ENCODE results near the gene CHD9.

The CHD9 gene

GRCh38 chr16:53219795-53220454, 165.1 kb downstream of the CHD9 start:
- Histone ChIP-seq H2AFZ (ENCODE audit: low read length) (no peak overlapping the region), H4K20me1 (ENCODE audit: insufficient read depth, low read length, poor library complexity, severe bottlenecking) (peaks cover 89% of the 10 kb centered on the region), H3K9me3 (ENCODE audit: insufficient read depth, low read depth, low read length) (no peaks in the 10 kb centered on the region), H3K4me2 (ENCODE audit: low read depth, low read length, poor library complexity, severe bottlenecking) (peak overlapping the region; percentile 56), H3K36me3 (ENCODE audit: insufficient read depth, low read length) (peaks cover 28% of the 10 kb centered on the region), H3K9me2 (replicated peaks; ENCODE audit: low read depth, low read length) (no peaks in the 10 kb centered on the region), H3K4me1 (ENCODE audit: insufficient read depth, low read length, poor library complexity, severe bottlenecking) (peaks cover 52% of the 10 kb centered on the region), H3K4me3 (ENCODE audit: low read length, poor library complexity, severe bottlenecking) (peak overlapping the region; percentile 27), H3K9ac (ENCODE audit: low read depth, low read length, poor library complexity, severe bottlenecking) (peak overlapping the region; percentile 4), H3F3A (ENCODE audit: low read depth) (no peaks in the 10 kb centered on the region; the same call in 1 of the 2 replicates), H3K27me3 (ENCODE audit: insufficient read depth, low read length, poor library complexity, severe bottlenecking) (no peaks in the 10 kb centered on the region), H3K79me2 (ENCODE audit: insufficient read depth, low read length) (peaks cover 97% of the 10 kb centered on the region)
- no peak for TF ChIP-seq CTCF (conservative IDR thresholded peaks at IDR 0.05; ENCODE audit: low read length)
- no peak for TF ChIP-seq EZH2phosphoT487 (IDR thresholded peaks at IDR 0.05; ENCODE audit: borderline replicate concordance)

GRCh38 chr16:53220585-53220984, 165.8 kb downstream of the CHD9 start:
- Histone ChIP-seq H3K9ac (ENCODE audit: low read depth, low read length, poor library complexity, severe bottlenecking) (peak overlapping the region; percentile 1), H3K4me1 (ENCODE audit: insufficient read depth, low read length, poor library complexity, severe bottlenecking) (peaks cover 52% of the 10 kb centered on the region), H3K36me3 (ENCODE audit: insufficient read depth, low read length) (peaks cover 32% of the 10 kb centered on the region), H2AFZ (ENCODE audit: low read length) (no peak overlapping the region), H3F3A (ENCODE audit: low read depth) (no peaks in the 10 kb centered on the region; the same call in 1 of the 2 replicates), H3K4me3 (ENCODE audit: low read length, poor library complexity, severe bottlenecking) (peak overlapping the region; percentile 27), H3K9me3 (ENCODE audit: insufficient read depth, low read depth, low read length) (no peaks in the 10 kb centered on the region), H3K79me2 (ENCODE audit: insufficient read depth, low read length) (peaks cover 94% of the 10 kb centered on the region), H3K4me2 (ENCODE audit: low read depth, low read length, poor library complexity, severe bottlenecking) (peak overlapping the region; percentile 56), H3K27me3 (ENCODE audit: insufficient read depth, low read length, poor library complexity, severe bottlenecking) (no peaks in the 10 kb centered on the region), H3K9me2 (replicated peaks; ENCODE audit: low read depth, low read length) (no peaks in the 10 kb centered on the region), H4K20me1 (ENCODE audit: insufficient read depth, low read length, poor library complexity, severe bottlenecking) (peaks cover 88% of the 10 kb centered on the region)
- TF ChIP-seq EZH2phosphoT487 (IDR thresholded peaks at IDR 0.05; ENCODE audit: borderline replicate concordance) (no peak), CTCF (conservative IDR thresholded peaks at IDR 0.05; ENCODE audit: low read length) (peak; percentile 65)

DNA sequence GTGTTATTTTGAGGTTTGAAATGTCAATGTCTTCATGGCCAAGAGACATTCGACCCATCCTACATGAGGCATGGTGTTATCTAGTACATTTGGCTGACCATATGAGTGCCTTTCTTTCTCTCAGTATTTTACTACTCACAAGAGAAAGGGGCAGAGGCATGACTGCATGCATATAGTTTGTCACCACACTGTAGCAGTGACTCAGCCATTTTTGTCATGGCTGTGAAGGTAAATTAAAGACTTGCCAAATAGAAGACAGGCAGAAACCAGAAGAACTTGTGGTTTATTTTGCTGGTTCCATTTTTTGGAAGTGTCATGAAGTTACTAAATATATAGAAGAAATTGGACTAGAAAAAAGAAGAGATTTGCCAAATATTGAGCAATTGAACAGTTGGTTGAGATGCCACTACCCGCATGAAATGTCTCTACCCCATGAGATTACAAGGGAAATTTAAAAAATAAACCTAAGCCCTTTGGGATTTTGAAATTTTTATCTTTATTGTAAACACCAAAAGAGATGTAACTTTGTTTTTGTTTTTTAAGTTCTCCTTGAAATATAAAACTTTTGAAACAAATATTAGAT, 170.3 kb downstream of the CHD9 start:
- Histone ChIP-seq H4K20me1 (ENCODE audit: insufficient read depth, low read length, poor library complexity, severe bottlenecking) (peaks cover 53% of the 10 kb centered on the region), H3F3A (ENCODE audit: low read depth) (no peaks in the 10 kb centered on the region), H3K9me3 (ENCODE audit: insufficient read depth, low read depth, low read length) (no peaks in the 10 kb centered on the region), H3K9ac (ENCODE audit: low read depth, low read length, poor library complexity, severe bottlenecking) (no peak overlapping the region), H2AFZ (ENCODE audit: low read length) (no peak overlapping the region), H3K79me2 (ENCODE audit: insufficient read depth, low read length) (peaks cover 50% of the 10 kb centered on the region), H3K9me2 (replicated peaks; ENCODE audit: low read depth, low read length) (no peaks in the 10 kb centered on the region), H3K4me3 (ENCODE audit: low read length, poor library complexity, severe bottlenecking) (no peak overlapping the region), H3K4me2 (ENCODE audit: low read depth, low read length, poor library complexity, severe bottlenecking) (no peak overlapping the region), H3K36me3 (ENCODE audit: insufficient read depth, low read length) (peaks cover 71% of the 10 kb centered on the region), H3K4me1 (ENCODE audit: insufficient read depth, low read length, poor library complexity, severe bottlenecking) (peaks cover 19% of the 10 kb centered on the region), H3K27me3 (ENCODE audit: insufficient read depth, low read length, poor library complexity, severe bottlenecking) (no peaks in the 10 kb centered on the region)
- TF ChIP-seq CTCF (conservative IDR thresholded peaks at IDR 0.05; ENCODE audit: low read length) (no peak), EZH2phosphoT487 (IDR thresholded peaks at IDR 0.05; ENCODE audit: borderline replicate concordance) (no peak)
